Ishikawa (cell line): ENCODE results near the gene GBP6.

Source experiments
- CEBPB ChIP-seq: IDR thresholded peaks from 2 replicates; pipeline ENCODE4 v1.6.1; 2012
- EGR1 ChIP-seq: IDR thresholded peaks from 2 replicates; pipeline ENCODE4 v1.6.1; 2012
- EP300 ChIP-seq: IDR thresholded peaks from 2 replicates; pipeline ENCODE4 v1.6.1; 2012; ENCODE audit warnings: borderline replicate concordance
- MAX ChIP-seq: IDR thresholded peaks from 2 replicates; pipeline ENCODE4 v1.6.1; 2012
- NFIC ChIP-seq: IDR thresholded peaks from 2 replicates; pipeline ENCODE4 v1.6.1; 2012
- RAD21 ChIP-seq: IDR thresholded peaks from 2 replicates; pipeline ENCODE4 v1.6.1; 2012; ENCODE audit warnings: low read depth
- REST ChIP-seq: IDR thresholded peaks from 2 replicates; pipeline ENCODE4 v1.6.1; 2012; ENCODE audit warnings: low read depth, mild to moderate bottlenecking
- TAF1 ChIP-seq: IDR thresholded peaks from 2 replicates; pipeline ENCODE4 v1.6.1; 2012; ENCODE audit warnings: low read depth, mild to moderate bottlenecking
- USF1 ChIP-seq: IDR thresholded peaks from 2 replicates; pipeline ENCODE4 v1.6.1; 2012
- YY1 ChIP-seq: IDR thresholded peaks from 2 replicates; pipeline ENCODE4 v1.6.1; 2012; ENCODE audit warnings: low read depth

- TF ChIP-seq USF1 (no peak), RAD21 (no peak), EGR1 (no peak), REST (peak; percentile 15; the same call in 1 of the 2 replicates), EP300 (no peak), MAX (no peak), NFIC (no peak), CEBPB (no peak), YY1 (no peak), TAF1 (no peak)
Measured at GRCh38 chr1:89351597-89352311, 12.1 kb upstream of the GBP6 start.
